ENCODE measurements around the gene GPR156.

DNA sequence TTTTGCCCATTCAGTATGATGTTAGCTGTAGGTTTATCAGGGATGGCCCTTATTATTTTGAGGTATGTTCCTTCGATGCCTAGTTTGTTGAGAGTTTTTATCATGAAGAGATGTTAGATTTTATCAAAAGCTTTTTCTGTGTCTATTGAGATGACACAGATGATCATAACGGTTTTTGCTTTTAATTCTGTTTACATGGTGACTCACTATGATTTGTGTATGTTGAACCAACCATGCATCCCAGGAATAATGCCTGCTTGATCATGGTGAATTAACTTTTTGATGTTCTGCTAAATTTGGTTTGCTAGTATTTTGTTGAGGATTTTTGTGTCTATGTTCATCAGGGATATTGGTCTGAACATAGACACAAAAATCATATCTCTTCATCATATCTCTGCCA is 8.3 kb downstream of the GPR156 start:
- TF ChIP-seq, protein P1, sequence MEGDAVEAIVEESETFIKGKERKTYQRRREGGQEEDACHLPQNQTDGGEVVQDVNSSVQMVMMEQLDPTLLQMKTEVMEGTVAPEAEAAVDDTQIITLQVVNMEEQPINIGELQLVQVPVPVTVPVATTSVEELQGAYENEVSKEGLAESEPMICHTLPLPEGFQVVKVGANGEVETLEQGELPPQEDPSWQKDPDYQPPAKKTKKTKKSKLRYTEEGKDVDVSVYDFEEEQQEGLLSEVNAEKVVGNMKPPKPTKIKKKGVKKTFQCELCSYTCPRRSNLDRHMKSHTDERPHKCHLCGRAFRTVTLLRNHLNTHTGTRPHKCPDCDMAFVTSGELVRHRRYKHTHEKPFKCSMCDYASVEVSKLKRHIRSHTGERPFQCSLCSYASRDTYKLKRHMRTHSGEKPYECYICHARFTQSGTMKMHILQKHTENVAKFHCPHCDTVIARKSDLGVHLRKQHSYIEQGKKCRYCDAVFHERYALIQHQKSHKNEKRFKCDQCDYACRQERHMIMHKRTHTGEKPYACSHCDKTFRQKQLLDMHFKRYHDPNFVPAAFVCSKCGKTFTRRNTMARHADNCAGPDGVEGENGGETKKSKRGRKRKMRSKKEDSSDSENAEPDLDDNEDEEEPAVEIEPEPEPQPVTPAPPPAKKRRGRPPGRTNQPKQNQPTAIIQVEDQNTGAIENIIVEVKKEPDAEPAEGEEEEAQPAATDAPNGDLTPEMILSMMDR (IDR thresholded peaks at IDR 0.05) = no peak
- TF ChIP-seq POLR2A (IDR thresholded peaks at IDR 0.05) = no peak

Measured in lower leg skin (tissue), 3 donors.